ENCODE measurements around the gene APH1B. TPM values are rescaled to one million over a fixed set of nuclear protein-coding genes. Genes with fewer than 3 reads are reported as not detected.

The APH1B gene
- total RNA-seq, 6 experiments from 2014 or later: 23.7 to 38.7 (median 33.6) TPM

- Mint-ChIP-seq H3K27me3 (ENCODE audit: insufficient read depth) (peaks cover 2% of the 10 kb centered on the region; the same call in 1 of the 2 replicates), H3K9me3 (peaks cover 11% of the 10 kb centered on the region; the same call in 1 of the 2 replicates), H3K27ac (no peak overlapping the region), H3K4me3 (no peak overlapping the region), H3K36me3 (ENCODE audit: low read depth) (peaks cover 38% of the 10 kb centered on the region), H3K4me1 (ENCODE audit: low read depth) (peaks cover 62% of the 10 kb centered on the region)
- no peak for DNase-seq
- TF ChIP-seq, protein P1, sequence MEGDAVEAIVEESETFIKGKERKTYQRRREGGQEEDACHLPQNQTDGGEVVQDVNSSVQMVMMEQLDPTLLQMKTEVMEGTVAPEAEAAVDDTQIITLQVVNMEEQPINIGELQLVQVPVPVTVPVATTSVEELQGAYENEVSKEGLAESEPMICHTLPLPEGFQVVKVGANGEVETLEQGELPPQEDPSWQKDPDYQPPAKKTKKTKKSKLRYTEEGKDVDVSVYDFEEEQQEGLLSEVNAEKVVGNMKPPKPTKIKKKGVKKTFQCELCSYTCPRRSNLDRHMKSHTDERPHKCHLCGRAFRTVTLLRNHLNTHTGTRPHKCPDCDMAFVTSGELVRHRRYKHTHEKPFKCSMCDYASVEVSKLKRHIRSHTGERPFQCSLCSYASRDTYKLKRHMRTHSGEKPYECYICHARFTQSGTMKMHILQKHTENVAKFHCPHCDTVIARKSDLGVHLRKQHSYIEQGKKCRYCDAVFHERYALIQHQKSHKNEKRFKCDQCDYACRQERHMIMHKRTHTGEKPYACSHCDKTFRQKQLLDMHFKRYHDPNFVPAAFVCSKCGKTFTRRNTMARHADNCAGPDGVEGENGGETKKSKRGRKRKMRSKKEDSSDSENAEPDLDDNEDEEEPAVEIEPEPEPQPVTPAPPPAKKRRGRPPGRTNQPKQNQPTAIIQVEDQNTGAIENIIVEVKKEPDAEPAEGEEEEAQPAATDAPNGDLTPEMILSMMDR (IDR thresholded peaks at IDR 0.05): no peak
These were observed 33.0 kb upstream of the APH1B start for GRCh38 chr15:63244399-63244798.

DNA sequence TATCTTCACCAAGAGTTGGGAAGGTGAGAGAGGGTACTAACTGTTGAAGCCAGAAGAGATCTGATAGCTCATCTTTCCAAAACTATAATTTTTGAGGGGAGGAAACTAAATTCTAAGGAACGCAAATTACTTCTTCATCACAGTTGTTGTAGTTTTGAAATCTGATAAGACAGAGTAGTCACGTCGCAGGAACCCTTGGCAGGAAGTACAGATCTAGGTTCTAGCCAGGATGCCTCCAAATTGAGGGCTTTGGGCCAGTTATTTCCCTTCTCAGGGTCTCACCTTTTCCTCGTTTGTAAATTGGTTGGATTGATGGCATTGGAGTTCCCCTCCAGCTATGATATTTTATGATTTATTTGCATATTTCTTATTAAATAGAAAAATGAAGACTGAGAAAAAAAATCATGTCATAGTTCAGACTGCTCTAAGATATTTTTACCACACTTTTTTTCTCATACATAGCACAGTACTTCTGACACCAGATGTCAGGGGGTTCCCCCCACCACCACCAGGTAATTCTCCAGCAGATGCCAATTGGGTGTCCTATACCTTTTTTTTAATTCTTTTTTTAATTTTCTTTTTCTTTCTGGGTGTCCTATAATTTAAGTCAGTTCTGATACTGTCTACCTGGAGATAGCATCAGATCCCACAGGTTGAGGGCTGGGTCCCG, 32.3 kb upstream of the APH1B start:
- Mint-ChIP-seq H3K27me3 (ENCODE audit: insufficient read depth) (peaks cover 2% of the 10 kb centered on the region), H3K36me3 (ENCODE audit: low read depth) (peaks cover 36% of the 10 kb centered on the region), H3K27ac (no peak overlapping the region), H3K4me3 (no peak overlapping the region), H3K4me1 (ENCODE audit: low read depth) (peaks cover 62% of the 10 kb centered on the region), H3K9me3 (peaks cover 11% of the 10 kb centered on the region; the same call in 1 of the 2 replicates)
- no peak for DNase-seq
- TF ChIP-seq, protein P1 (IDR thresholded peaks at IDR 0.05): no peak

DNA sequence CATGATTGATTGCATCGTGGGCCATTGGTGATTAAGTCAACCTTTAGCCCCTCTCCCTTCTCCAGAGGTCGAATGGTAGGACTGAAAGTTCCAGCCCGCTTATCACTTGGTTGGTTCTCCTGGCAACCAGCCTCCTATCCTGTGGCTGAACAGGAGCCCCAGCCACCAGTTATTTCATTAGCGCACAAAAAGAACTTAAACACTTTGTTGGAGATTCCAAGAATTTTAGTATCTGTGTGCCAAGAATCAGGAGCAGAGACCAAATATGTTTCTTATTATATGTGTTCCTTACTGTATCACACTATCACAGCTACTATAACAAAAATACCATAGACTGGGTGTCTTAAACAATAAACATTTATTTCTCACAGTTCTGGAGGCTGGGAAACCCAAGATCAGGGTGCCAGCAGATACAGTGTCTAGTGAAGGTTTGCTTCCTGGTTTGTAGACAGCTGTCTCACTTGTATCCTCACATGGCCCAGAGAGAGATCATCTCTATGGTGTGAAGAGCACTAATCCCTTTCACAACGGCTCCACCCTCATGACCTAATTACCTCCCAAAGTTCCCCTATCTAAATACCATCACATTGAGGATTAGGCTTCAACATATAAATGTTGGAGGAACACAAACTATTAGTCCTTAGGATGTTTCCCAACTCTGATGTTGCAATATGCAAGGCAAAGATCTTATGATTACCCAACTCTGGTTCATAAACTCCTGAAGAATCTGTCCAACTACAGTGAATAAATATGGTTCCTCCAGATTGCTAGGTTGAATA, 30.5 kb upstream of the APH1B start:
- peaks cover 11% of the 10 kb centered on the region; the same call in 1 of the 2 replicates for H3K9me3 Mint-ChIP-seq
- peaks cover 36% of the 10 kb centered on the region for H3K36me3 Mint-ChIP-seq (ENCODE audit: low read depth)
- TF ChIP-seq, protein P1 (IDR thresholded peaks at IDR 0.05): no peak
- peaks cover 80% of the 10 kb centered on the region for H3K4me1 Mint-ChIP-seq (ENCODE audit: low read depth)
- H3K27me3 Mint-ChIP-seq (ENCODE audit: insufficient read depth): peaks cover 2% of the 10 kb centered on the region
- peak overlapping the region; percentile 72 for H3K27ac Mint-ChIP-seq
- no peak overlapping the region for H3K4me3 Mint-ChIP-seq
- DNase-seq: peak; percentile 79

DNA sequence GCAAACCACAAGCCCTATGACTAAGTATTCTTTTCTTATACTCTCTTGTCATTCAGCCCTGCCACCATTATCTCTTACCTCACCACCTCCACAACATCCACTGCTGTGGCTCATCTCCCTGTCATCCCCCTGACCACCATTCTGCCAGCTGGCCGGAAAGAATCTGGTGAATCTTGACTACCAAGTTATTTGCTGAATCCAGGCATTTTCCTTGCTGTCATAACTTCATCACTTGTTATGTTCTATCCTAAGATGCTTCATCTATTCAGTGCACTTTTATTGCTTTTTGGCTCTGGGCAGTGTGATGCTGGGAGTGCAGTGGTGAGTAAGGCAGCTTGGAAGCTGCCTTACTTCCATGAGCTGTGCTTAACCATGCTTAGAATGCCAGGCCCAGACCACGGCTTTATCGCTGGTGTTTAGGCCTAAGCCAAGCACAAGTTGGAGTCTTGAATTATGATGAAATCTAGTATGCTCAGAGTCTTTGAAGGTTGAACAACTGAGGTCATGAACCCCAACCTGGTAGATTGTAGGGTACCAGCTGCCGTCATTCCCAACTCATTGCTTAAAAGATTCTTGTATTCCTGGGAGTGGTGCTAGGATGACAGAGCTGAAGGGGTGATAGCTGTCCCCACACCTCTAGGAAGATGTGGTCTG, 27.0 kb upstream of the APH1B start:
- DNase-seq: peak; percentile 100
- Mint-ChIP-seq H3K4me3 (peak overlapping the region; percentile 42), H3K27me3 (ENCODE audit: insufficient read depth) (peaks cover 2% of the 10 kb centered on the region), H3K4me1 (ENCODE audit: low read depth) (peaks cover 65% of the 10 kb centered on the region), H3K9me3 (no peaks in the 10 kb centered on the region), H3K27ac (peak overlapping the region; percentile 93), H3K36me3 (ENCODE audit: low read depth) (peaks cover 16% of the 10 kb centered on the region)
- TF ChIP-seq, protein P1 (IDR thresholded peaks at IDR 0.05): no peak

DNA sequence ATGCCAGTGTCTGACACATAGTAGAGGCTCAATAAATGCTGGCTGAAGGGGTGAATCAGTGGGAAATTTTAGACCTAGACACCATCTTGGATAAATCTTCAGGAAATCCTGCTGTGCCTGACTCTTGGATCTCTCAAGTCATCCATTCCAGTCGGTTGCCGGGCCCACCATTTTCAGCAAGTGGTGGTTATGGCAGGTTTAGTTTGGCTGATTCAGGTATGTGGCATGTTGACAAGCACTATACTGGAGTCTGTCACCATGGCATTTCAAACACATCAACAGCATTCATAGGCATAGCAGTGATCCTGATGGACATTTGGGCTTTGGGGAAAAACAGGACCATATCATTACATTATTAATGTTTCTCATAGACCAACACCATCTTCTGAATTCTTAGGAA, 25.7 kb upstream of the APH1B start:
- no peaks in the 10 kb centered on the region; the same call in 1 of the 2 replicates for H3K27me3 Mint-ChIP-seq (ENCODE audit: insufficient read depth)
- no peak for DNase-seq
- H3K4me3 Mint-ChIP-seq: peak overlapping the region; percentile 42; the same call in 1 of the 2 replicates
- H3K4me1 Mint-ChIP-seq (ENCODE audit: low read depth): peaks cover 70% of the 10 kb centered on the region
- H3K9me3 Mint-ChIP-seq: no peaks in the 10 kb centered on the region
- TF ChIP-seq, protein P1 (IDR thresholded peaks at IDR 0.05): no peak
- H3K36me3 Mint-ChIP-seq (ENCODE audit: low read depth): peaks cover 9% of the 10 kb centered on the region
- peak overlapping the region; percentile 93 for H3K27ac Mint-ChIP-seq
